RWPE2 (cell line): ENCODE data around the gene FAM167B.
"Not testable (repeated sequence)": the region's sequence is repeated elsewhere in the genome, so short reads cannot be mapped to it uniquely, and the experiment has no call there.

Source experiments
- ATAC-seq: fragments of 200-7000 bp; cut with Tn5 transposase; 3 replicates; pipeline ENCODE4 v1.9.1; 2021; ENCODE audit warnings: low read depth
- DNase-seq: peaks from one replicate; pipeline ENCODE4 v3.0.0-alpha.2; 2020; ENCODE audit warnings: low spot score
- H3K27ac ChIP-seq: fragments of 450-650 bp; 2 replicates; pipeline ENCODE4 v1.5.1; 2017; ENCODE audit warnings: mild to moderate bottlenecking; ENCODE audit not compliant: poor library complexity, severe bottlenecking
- H3K27me3 ChIP-seq: fragments of 250-450 bp; sonication (Bioruptor Pico); 2 replicates; pipeline ENCODE4 v1.5.1; 2021; ENCODE audit warnings: mild to moderate bottlenecking, moderate library complexity; ENCODE audit not compliant: insufficient read depth, poor library complexity, severe bottlenecking
- H3K36me3 ChIP-seq: fragments of 250-450 bp; sonication (Bioruptor Pico); 2 replicates; pipeline ENCODE4 v1.5.1; 2020; ENCODE audit warnings: low read depth, mild to moderate bottlenecking, moderate library complexity
- H3K4me1 ChIP-seq: fragments of 250-450 bp; sonication (Bioruptor Pico); 2 replicates; pipeline ENCODE4 v1.5.1; 2021; ENCODE audit warnings: mild to moderate bottlenecking, moderate library complexity; ENCODE audit not compliant: insufficient read depth, poor library complexity, severe bottlenecking
- H3K4me3 ChIP-seq: fragments of 250-450 bp; sonication (Bioruptor Pico); 2 replicates; pipeline ENCODE4 v1.5.1; 2021; ENCODE audit warnings: mild to moderate bottlenecking, moderate library complexity; ENCODE audit not compliant: severe bottlenecking
- H3K9me3 ChIP-seq: fragments of 250-450 bp; sonication (Bioruptor Pico); 2 replicates; pipeline ENCODE4 v1.5.1; 2021; ENCODE audit warnings: mild to moderate bottlenecking, moderate library complexity; ENCODE audit not compliant: severe bottlenecking
- TF ChIP-seq, protein P1 (sequence below): fragments of 450-650 bp; IDR thresholded peaks from one replicate; pipeline ENCODE4 v1.5.1; 2017; ENCODE audit warnings: mild to moderate bottlenecking, moderate library complexity; ENCODE audit not compliant: poor library complexity, severe bottlenecking

FAM167B gene

GRCh38 chr1:32286763-32287162 lies 39.7 kb downstream of the FAM167B start:
- Histone ChIP-seq H3K36me3 (no peaks in the 10 kb centered on the region), H3K27ac (no peak overlapping the region), H3K9me3 (no peaks in the 10 kb centered on the region), H3K4me1 (peaks cover 18% of the 10 kb centered on the region), H3K27me3 (no peaks in the 10 kb centered on the region), H3K4me3 (no peak overlapping the region)
- DNase-seq (no peak), ATAC-seq (no peak)
- TF ChIP-seq, protein P1, sequence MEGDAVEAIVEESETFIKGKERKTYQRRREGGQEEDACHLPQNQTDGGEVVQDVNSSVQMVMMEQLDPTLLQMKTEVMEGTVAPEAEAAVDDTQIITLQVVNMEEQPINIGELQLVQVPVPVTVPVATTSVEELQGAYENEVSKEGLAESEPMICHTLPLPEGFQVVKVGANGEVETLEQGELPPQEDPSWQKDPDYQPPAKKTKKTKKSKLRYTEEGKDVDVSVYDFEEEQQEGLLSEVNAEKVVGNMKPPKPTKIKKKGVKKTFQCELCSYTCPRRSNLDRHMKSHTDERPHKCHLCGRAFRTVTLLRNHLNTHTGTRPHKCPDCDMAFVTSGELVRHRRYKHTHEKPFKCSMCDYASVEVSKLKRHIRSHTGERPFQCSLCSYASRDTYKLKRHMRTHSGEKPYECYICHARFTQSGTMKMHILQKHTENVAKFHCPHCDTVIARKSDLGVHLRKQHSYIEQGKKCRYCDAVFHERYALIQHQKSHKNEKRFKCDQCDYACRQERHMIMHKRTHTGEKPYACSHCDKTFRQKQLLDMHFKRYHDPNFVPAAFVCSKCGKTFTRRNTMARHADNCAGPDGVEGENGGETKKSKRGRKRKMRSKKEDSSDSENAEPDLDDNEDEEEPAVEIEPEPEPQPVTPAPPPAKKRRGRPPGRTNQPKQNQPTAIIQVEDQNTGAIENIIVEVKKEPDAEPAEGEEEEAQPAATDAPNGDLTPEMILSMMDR, result no peak

DNA sequence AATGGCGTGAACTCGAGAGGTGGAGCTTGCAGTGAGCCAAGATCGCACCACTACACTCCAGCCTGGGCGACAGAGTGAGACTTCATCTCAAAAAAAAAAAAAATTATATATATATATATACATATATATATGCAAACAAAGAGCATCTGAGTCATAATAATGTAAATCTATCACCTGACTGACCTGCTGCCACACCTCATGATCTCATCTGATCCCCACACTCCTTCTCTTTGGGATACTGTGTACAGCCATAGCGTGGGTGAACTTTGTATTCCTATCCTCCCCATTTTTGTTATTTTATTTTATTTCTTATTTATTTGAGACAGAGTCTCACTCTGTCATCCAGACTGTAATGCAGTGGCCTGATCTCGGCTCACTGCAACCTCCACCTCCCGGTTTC lies 42.2 kb downstream of the FAM167B start:
- no peak for DNase-seq
- ATAC-seq, result peak; percentile 52
- no peaks in the 10 kb centered on the region for H3K9me3 ChIP-seq
- no peaks in the 10 kb centered on the region for H3K27me3 ChIP-seq
- peak overlapping the region; percentile 78 for H3K27ac ChIP-seq
- TF ChIP-seq, protein P1, result no peak
- H3K4me1 ChIP-seq, result peaks cover 18% of the 10 kb centered on the region
- no peaks in the 10 kb centered on the region for H3K36me3 ChIP-seq
- no peak overlapping the region for H3K4me3 ChIP-seq

- Histone ChIP-seq H3K9me3 (no peaks in the 10 kb centered on the region), H3K36me3 (peaks cover 11% of the 10 kb centered on the region), H3K27ac (peak overlapping the region; percentile 78), H3K4me3 (peak overlapping the region; percentile 92), H3K4me1 (peaks cover 18% of the 10 kb centered on the region), H3K27me3 (no peaks in the 10 kb centered on the region)
- ATAC-seq (peak; percentile 40; the same call in 1 of the 3 replicates), DNase-seq (no peak)
- TF ChIP-seq, protein P1, result no peak
These were observed 44.2 kb downstream of the FAM167B start for GRCh38 chr1:32291145-32291707.

GRCh38 chr1:32291708-32292538 lies 44.9 kb downstream of the FAM167B start, which contains the start of gene HDAC1:
Gene HDAC1 (plus strand): TSS chr1:32292083. CDS start chr1:32292170, 87 bp downstream.
- DNase-seq (peak; percentile 96), ATAC-seq (peak; percentile 94)
- TF ChIP-seq, protein P1, result no peak
- H3K4me3 ChIP-seq, result peak within 1 kb of the TSS; percentile 92
- H3K36me3 ChIP-seq, result peaks cover 18% of the 10 kb centered on the region
- peaks cover 18% of the 10 kb centered on the region for H3K4me1 ChIP-seq
- no peaks in the 10 kb centered on the region for H3K27me3 ChIP-seq
- peak within 1 kb of the TSS; percentile 78 for H3K27ac ChIP-seq
- H3K9me3 ChIP-seq, result no peaks in the 10 kb centered on the region

- not testable (repeated sequence) for DNase-seq, H3K9me3 ChIP-seq, H3K27me3 ChIP-seq, ATAC-seq, H3K4me1 ChIP-seq, H3K4me3 ChIP-seq, H3K27ac ChIP-seq
- H3K36me3 ChIP-seq, result peaks cover 38% of the 10 kb centered on the region
These were observed 51.2 kb downstream of the FAM167B start for GRCh38 chr1:32298211-32298610.
